Right atrium auricular region (tissue), 2 donors: Measurements from ENCODE around the gene MOV10L1. TPM values are rescaled to one million over a fixed set of nuclear protein-coding genes. Genes with fewer than 3 reads are reported as not detected.

Source experiments
- DNase-seq: peaks from one replicate; pipeline ENCODE4 v3.0.0-alpha.2; 2019; ENCODE audit warnings: low spot score
- H3K27ac ChIP-seq, 2 donors: fragments of 200-600 bp; sonication (generic); 1 replicate in 1 of 2; 2 replicates in 1 of 2; pipeline ENCODE4 v1.5.1; 2016 to 2019
- H3K27me3 ChIP-seq, 2 donors: fragments of 200-600 bp; sonication (generic); one replicate each; pipeline versions ENCODE4 v1.5.1 to v1.6.0; 2017 to 2019
- H3K36me3 ChIP-seq: fragments of 200-600 bp; sonication (generic); one replicate; pipeline ENCODE4 v1.5.1; 2016
- H3K4me1 ChIP-seq, 2 donors: fragments of 200-600 bp; sonication (generic); one replicate each; pipeline versions ENCODE4 v1.5.1 to v1.6.0; 2017 to 2019
- H3K4me3 ChIP-seq, 2 donors: fragments of 200-600 bp; sonication (generic); 1 replicate in 1 of 2; 2 replicates in 1 of 2; pipeline ENCODE4 v1.5.1; 2017 to 2019; ENCODE audit warnings: mild to moderate bottlenecking in 1 of 2, moderate library complexity in 1 of 2
- H3K9me3 ChIP-seq, 2 donors: fragments of 200-600 bp; sonication (generic); one replicate each; pipeline ENCODE4 v1.5.1; 2019
- total RNA-seq, 2 donors: library from RNA; depleted of rRNA; stranded (reverse); fragments of >200 nt; gene quantifications; one replicate each; pipeline ENCODE4 v1.1.0, GENCODE V29; 2016
- TF ChIP-seq, protein P1 (sequence below), 2 donors: fragments of 200-600 bp; sonication (generic); IDR thresholded peaks; one replicate each; pipeline ENCODE4 v1.5.1; 2019; ENCODE audit warnings: antibody characterized with exemption in 2 of 2

Gene MOV10L1
- total RNA-seq, 2 donors from 2014 or later, result 0.43 to 1.1 TPM

DNA sequence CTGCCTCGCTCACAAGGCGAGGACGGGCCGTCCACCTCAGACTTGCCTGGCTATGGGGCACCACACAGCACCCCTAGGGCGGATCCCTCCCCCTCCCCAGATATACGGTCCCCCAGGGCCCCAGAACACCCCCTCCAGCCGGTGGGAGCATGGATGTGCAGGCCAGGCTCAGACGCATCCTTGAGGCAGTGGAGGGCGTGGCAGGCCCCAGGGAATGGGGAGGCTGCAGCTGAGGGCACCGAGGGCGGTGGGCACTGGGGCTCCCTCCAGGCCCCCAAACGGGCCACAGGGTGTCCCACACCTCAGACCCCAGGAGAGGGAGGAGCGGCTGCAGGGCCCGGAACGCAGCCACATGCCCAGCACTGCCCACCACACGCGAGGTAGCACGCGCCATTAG lies 43.8 kb upstream of the MOV10L1 start:
- Histone ChIP-seq H3K36me3 (no peaks in the 10 kb centered on the region), H3K4me1 (no peaks in the 10 kb centered on the region), H3K9me3 (no peaks in the 10 kb centered on the region), H3K4me3 (no peak overlapping the region), H3K27me3 (no peaks in the 10 kb centered on the region), H3K27ac (no peak overlapping the region)
- DNase-seq, result no peak
- TF ChIP-seq, protein P1, sequence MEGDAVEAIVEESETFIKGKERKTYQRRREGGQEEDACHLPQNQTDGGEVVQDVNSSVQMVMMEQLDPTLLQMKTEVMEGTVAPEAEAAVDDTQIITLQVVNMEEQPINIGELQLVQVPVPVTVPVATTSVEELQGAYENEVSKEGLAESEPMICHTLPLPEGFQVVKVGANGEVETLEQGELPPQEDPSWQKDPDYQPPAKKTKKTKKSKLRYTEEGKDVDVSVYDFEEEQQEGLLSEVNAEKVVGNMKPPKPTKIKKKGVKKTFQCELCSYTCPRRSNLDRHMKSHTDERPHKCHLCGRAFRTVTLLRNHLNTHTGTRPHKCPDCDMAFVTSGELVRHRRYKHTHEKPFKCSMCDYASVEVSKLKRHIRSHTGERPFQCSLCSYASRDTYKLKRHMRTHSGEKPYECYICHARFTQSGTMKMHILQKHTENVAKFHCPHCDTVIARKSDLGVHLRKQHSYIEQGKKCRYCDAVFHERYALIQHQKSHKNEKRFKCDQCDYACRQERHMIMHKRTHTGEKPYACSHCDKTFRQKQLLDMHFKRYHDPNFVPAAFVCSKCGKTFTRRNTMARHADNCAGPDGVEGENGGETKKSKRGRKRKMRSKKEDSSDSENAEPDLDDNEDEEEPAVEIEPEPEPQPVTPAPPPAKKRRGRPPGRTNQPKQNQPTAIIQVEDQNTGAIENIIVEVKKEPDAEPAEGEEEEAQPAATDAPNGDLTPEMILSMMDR (IDR thresholded peaks at IDR 0.05), result no peak

DNA sequence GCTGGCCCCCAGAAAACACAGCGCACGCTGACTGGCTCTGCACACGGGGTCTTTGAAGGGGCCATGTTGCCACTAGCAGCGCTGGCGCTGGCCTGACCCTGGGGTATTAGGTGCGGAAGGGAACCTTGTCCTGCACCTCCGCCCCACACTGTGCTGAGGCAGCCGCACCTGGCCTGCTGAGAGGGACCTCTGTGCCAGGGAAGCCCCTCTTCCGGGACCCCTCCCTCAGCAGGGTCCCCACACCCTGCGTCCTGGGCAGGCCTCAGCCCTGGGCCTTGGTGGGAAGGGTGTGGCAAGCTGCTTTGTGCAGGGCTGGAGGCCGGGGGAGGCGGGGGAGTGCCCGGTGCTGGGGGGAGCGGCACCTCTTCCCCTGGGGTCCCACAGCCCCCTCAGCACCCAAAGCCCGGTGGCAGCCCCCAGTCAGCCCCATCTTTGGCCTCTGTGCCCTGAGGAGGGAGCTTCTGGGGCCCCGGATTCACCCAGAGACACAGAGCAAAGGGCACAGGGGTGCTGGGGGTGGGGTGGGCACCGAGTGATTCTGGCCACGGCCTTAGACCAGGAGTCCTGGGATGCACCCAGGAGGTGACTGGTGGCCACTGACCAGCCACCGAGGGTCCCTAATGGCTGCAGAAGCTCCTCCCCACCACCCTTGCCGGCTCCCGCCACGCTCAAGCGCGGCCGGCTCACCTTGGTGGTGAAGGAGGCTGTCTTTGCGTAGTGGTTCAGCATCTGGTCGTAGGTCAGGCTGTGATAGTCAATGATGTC lies 43.1 kb upstream of the MOV10L1 start:
- Histone ChIP-seq H3K27ac (no peak overlapping the region), H3K36me3 (no peaks in the 10 kb centered on the region), H3K4me3 (no peak overlapping the region), H3K9me3 (no peaks in the 10 kb centered on the region), H3K27me3 (no peaks in the 10 kb centered on the region), H3K4me1 (no peaks in the 10 kb centered on the region)
- TF ChIP-seq, protein P1 (IDR thresholded peaks at IDR 0.05), result no peak
- DNase-seq, result no peak

DNA sequence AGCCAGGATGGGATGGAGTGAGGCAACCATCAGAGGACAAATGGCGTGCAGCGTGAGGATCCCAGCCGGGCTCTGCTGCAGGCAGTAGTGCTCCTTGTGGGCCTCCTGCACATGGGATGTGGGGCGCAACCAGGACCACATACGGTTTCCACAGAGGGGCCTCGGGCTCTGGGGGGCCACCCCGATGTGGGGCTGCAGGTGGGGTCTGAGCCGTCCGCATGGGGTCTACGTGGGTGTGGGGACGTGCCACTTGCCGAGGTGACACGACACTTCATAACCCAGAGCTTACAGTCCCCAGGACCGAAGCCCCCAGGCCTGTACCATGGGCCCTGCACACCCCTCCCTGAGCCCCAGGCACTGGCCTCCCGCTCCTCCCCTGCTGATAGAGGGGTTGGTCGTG lies 42.5 kb upstream of the MOV10L1 start:
- TF ChIP-seq, protein P1 (IDR thresholded peaks at IDR 0.05), result no peak
- no peak overlapping the region for H3K27ac ChIP-seq
- H3K4me3 ChIP-seq, result no peak overlapping the region
- H3K27me3 ChIP-seq, result no peaks in the 10 kb centered on the region
- H3K36me3 ChIP-seq, result no peaks in the 10 kb centered on the region
- H3K4me1 ChIP-seq, result no peaks in the 10 kb centered on the region
- no peaks in the 10 kb centered on the region for H3K9me3 ChIP-seq
- no peak for DNase-seq

DNA sequence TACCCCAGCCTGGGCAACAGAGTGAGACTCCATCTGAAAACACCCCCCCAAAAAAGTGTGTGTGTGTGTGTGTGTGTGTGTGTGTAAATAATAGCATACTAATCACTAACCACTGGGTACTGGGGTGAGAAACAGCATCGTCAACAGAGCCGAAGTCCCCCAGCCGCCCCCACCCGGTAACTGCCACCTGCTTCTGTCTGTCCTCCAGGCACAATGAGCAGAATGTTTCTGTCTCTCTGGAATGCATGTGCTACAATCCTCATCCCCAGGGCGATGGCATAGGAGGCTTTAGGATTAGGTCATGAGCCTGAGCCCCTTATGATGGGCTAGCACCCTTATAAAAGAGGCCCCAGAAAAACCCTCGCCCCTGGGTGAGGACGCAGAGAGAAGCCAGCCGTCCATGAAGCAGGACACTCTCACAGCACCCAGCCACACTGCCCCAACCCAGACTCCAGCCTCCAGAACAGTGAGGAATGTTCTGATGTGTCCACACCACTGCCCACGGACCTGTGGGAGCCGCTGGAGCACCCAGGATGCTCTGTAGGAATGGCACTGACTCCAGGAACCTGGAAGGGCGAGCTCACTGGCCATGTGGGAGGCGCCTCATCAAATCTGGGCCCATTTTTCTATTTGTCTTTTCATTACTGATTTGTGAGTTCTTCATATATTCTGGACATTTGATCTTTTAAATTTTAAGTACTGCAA lies 41.6 kb upstream of the MOV10L1 start:
- Histone ChIP-seq H3K27me3 (no peaks in the 10 kb centered on the region), H3K36me3 (no peaks in the 10 kb centered on the region), H3K9me3 (peaks cover 0 to 5% of the 10 kb centered on the region in 2 donors), H3K4me1 (no peaks in the 10 kb centered on the region), H3K4me3 (no peak overlapping the region), H3K27ac (no peak overlapping the region)
- TF ChIP-seq, protein P1 (IDR thresholded peaks at IDR 0.05), result no peak
- no peak for DNase-seq

DNA sequence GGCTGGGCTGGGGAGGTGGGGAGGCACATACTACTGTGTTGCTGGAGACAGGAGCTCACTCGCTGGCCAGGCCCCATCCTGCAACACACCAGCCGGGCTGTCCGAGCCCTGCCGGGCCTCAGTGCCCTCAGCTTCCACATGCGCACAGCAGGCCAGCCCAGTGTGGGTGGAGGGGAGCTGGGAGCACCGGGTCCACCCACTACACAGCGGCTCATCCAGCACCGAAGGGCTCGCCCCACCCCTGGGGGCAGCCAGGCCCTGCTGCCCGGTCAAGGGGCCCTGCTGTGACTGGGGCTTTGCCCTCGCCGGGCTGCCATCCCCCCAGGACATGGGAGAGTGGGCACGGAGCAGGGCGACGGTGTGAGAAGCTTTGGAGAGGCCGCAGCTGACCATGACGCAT lies 41.0 kb upstream of the MOV10L1 start:
- no peak overlapping the region for H3K27ac ChIP-seq
- H3K4me1 ChIP-seq, result no peaks in the 10 kb centered on the region
- H3K9me3 ChIP-seq, result peaks cover 0 to 11% of the 10 kb centered on the region in 2 donors
- no peak overlapping the region for H3K4me3 ChIP-seq
- DNase-seq, result no peak
- TF ChIP-seq, protein P1 (IDR thresholded peaks at IDR 0.05), result no peak
- no peaks in the 10 kb centered on the region for H3K27me3 ChIP-seq
- no peaks in the 10 kb centered on the region for H3K36me3 ChIP-seq
